Measurements from ENCODE around the gene DRC3. TPM values are rescaled to one million over a fixed set of nuclear protein-coding genes. Genes with fewer than 3 reads are reported as not detected.
"Not testable (repeated sequence)": the region's sequence is repeated elsewhere in the genome, so short reads cannot be mapped to it uniquely, and the experiment has no call there.

Gene DRC3
- total RNA-seq, 2 donors from 2014 or later, result 0.47 TPM; not detected in 1

GRCh38 chr17:17985153-17985552 lies 12.5 kb downstream of the DRC3 start:
- Mint-ChIP-seq H3K27me3 (no peaks in the 10 kb centered on the region), H3K27ac (no peak overlapping the region), H3K4me1 (ENCODE audit: low read depth in 2 of 2) (no peaks in the 10 kb centered on the region), H3K9me3 (no peaks in the 10 kb centered on the region), H3K4me3 (no peak overlapping the region), H3K36me3 (no peaks in the 10 kb centered on the region)
- DNase-seq (ENCODE audit: low spot score) (no peak), ATAC-seq (peak in 1 of 2 donors; percentile 15)

DNA sequence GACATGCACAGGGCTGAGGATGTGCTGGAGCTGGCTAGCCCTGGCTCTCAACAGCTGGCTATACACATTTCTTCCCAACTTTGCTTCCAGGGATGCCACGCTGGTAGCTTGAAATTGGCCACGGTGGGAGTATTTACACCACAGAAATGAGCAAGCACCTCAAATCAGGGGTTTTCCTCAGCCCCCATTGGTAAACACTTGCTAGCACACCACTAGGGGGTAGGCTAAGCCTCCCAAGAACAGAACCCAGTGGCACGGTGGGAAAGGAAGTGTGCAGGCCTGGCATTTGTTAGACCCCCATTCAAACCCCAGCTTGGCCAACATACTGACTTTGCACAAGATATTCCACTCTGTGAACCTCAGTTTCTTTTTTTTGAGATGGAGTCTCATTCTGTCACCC lies 12.9 kb downstream of the DRC3 start:
- Mint-ChIP-seq H3K27me3 (no peaks in the 10 kb centered on the region), H3K27ac (no peak overlapping the region), H3K9me3 (no peaks in the 10 kb centered on the region), H3K4me3 (no peak overlapping the region), H3K36me3 (no peaks in the 10 kb centered on the region), H3K4me1 (ENCODE audit: low read depth in 2 of 2) (no peaks in the 10 kb centered on the region)
- DNase-seq (ENCODE audit: low spot score), result no peak
- ATAC-seq, result peak in 1 of 2 donors; percentile 34

- Mint-ChIP-seq H3K27ac (no peak overlapping the region), H3K36me3 (no peaks in the 10 kb centered on the region), H3K4me3 (no peak overlapping the region), H3K27me3 (no peaks in the 10 kb centered on the region), H3K4me1 (ENCODE audit: low read depth in 2 of 2) (no peaks in the 10 kb centered on the region), H3K9me3 (no peaks in the 10 kb centered on the region)
- ATAC-seq (no peak), DNase-seq (ENCODE audit: low spot score) (no peak)
These were observed 14.7 kb downstream of the DRC3 start for GRCh38 chr17:17987187-17987896.

- no peaks in the 10 kb centered on the region for H3K9me3 Mint-ChIP-seq
- ATAC-seq (no peak), DNase-seq (ENCODE audit: low spot score) (no peak)
- no peaks in the 10 kb centered on the region for H3K4me1 Mint-ChIP-seq (ENCODE audit: low read depth in 2 of 2)
- H3K4me3 Mint-ChIP-seq, result no peak overlapping the region
- no peaks in the 10 kb centered on the region for H3K27me3 Mint-ChIP-seq
- no peaks in the 10 kb centered on the region for H3K36me3 Mint-ChIP-seq
- H3K27ac Mint-ChIP-seq, result no peak overlapping the region
These were observed 15.2 kb downstream of the DRC3 start for GRCh38 chr17:17987901-17988300.

DNA sequence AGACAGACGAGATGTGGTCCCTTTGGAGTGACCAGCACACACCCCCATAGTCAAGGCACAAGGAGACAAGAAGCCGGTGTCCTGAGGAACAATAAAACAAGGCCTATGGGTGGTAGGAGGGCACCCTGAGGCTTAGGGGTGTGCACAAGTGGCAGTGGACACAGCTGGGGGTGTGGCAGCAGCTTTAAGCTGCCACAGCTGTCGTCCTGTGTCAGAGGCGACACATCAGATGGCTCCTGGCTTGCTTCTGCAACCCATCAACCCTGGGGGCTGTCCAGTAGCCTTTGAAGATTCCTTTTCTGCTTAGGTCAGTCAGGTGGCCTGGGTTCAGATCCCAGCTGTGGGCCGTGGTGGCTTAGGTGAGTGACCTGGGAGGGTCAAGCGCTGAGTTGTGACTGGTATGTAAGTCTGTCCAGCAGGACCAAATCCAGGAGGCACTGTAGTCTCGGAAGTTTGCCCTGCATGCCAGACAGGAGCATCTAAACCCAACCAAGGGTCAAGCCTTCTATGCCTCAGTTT lies 15.8 kb downstream of the DRC3 start:
- ATAC-seq (no peak), DNase-seq (ENCODE audit: low spot score) (no peak)
- no peak overlapping the region for H3K27ac Mint-ChIP-seq
- H3K9me3 Mint-ChIP-seq, result no peaks in the 10 kb centered on the region
- no peaks in the 10 kb centered on the region for H3K36me3 Mint-ChIP-seq
- H3K4me1 Mint-ChIP-seq (ENCODE audit: low read depth in 2 of 2), result no peaks in the 10 kb centered on the region
- no peak overlapping the region for H3K4me3 Mint-ChIP-seq
- H3K27me3 Mint-ChIP-seq, result no peaks in the 10 kb centered on the region

DNA sequence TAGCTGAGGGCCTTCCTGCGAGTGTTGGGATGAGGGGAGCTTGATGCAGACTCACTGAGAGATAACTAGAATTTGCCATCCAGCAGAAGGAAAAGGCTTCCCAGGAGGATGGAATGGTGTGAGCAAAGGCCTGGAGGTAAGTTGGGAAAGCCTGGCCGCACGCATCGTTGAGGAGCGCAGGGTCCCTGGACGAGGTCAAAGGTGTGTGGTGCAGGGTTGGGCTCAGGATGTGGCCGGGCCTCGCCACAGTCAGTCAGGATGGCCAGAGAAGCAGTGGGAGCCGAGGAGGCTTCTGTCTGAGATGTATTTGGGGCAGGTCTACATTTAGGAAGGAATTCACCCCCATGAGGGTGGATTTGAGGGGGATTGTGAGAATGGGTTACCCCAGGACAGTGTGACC lies 16.4 kb downstream of the DRC3 start:
- Mint-ChIP-seq H3K9me3 (no peaks in the 10 kb centered on the region), H3K4me1 (ENCODE audit: low read depth in 2 of 2) (no peaks in the 10 kb centered on the region), H3K27me3 (no peaks in the 10 kb centered on the region), H3K27ac (no peak overlapping the region), H3K4me3 (no peak overlapping the region), H3K36me3 (no peaks in the 10 kb centered on the region)
- ATAC-seq (no peak), DNase-seq (ENCODE audit: low spot score) (no peak)

- Mint-ChIP-seq H3K36me3 (no peaks in the 10 kb centered on the region), H3K4me1 (ENCODE audit: low read depth in 2 of 2) (no peaks in the 10 kb centered on the region), H3K4me3 (no peak overlapping the region), H3K27ac (no peak overlapping the region), H3K9me3 (no peaks in the 10 kb centered on the region), H3K27me3 (no peaks in the 10 kb centered on the region)
- ATAC-seq (no peak), DNase-seq (ENCODE audit: low spot score) (no peak)
These were observed 17.0 kb downstream of the DRC3 start for GRCh38 chr17:17989618-17990017.

DNA sequence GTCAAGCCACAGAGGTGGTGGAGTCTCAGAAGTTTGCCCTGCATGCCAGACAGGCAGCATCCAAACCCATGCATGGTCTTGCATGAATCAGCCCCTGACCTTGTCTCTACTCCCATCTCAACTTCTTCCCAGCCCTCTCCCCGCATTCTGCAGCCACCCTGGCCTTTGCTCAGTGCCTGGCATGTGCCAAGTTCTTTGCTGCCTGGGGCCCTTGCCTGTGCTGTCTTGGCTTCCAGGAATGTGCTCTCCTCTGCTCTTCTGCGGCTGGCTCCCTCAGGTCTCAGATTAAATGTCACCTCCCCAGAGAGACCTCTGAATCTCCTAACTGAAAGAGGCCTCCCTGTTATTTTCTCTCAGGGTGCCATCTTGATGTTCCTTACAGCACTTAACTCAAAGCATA lies 17.6 kb downstream of the DRC3 start:
- no peak for ATAC-seq
- no peaks in the 10 kb centered on the region for H3K9me3 Mint-ChIP-seq
- DNase-seq (ENCODE audit: low spot score), result no peak
- no peaks in the 10 kb centered on the region for H3K36me3 Mint-ChIP-seq
- H3K27ac Mint-ChIP-seq, result no peak overlapping the region
- H3K27me3 Mint-ChIP-seq, result no peaks in the 10 kb centered on the region
- no peaks in the 10 kb centered on the region for H3K4me1 Mint-ChIP-seq (ENCODE audit: low read depth in 2 of 2)
- no peak overlapping the region for H3K4me3 Mint-ChIP-seq

- DNase-seq (ENCODE audit: low spot score) (no peak), ATAC-seq (no peak)
- Mint-ChIP-seq H3K27me3 (no peaks in the 10 kb centered on the region), H3K4me3 (no peak overlapping the region), H3K9me3 (no peaks in the 10 kb centered on the region), H3K27ac (no peak overlapping the region), H3K4me1 (ENCODE audit: low read depth in 2 of 2) (no peaks in the 10 kb centered on the region), H3K36me3 (no peaks in the 10 kb centered on the region)
These were observed 20.7 kb downstream of the DRC3 start for GRCh38 chr17:17993366-17993765.

DNA sequence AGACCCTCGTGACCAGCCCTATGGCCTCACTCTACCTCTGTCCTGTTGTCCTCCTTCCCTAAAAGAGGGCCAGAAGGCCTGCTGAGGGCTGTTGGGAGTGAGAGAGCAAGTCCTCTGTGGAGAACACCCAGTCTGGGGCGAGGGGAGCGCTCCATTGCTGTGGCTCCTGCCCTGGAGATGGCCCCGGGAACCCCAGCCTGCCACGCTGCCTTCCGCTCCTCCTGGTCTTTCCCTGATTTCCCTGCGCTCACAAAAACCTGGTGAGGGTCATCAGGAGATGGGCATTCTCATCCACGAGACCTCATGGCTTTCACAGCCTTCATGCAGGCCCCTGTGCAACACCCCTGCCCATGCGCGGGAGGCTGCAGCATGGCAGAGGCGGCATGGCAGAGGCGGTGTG lies 21.2 kb downstream of the DRC3 start:
- H3K4me1 Mint-ChIP-seq (ENCODE audit: low read depth in 2 of 2), result no peaks in the 10 kb centered on the region
- H3K9me3 Mint-ChIP-seq, result no peaks in the 10 kb centered on the region
- H3K36me3 Mint-ChIP-seq, result no peaks in the 10 kb centered on the region
- ATAC-seq, result no peak
- no peak overlapping the region for H3K27ac Mint-ChIP-seq
- no peaks in the 10 kb centered on the region for H3K27me3 Mint-ChIP-seq
- no peak overlapping the region for H3K4me3 Mint-ChIP-seq
- no peak for DNase-seq (ENCODE audit: low spot score)

- Mint-ChIP-seq H3K4me1 (ENCODE audit: low read depth in 2 of 2) (no peaks in the 10 kb centered on the region), H3K27me3 (no peaks in the 10 kb centered on the region), H3K27ac (no peak overlapping the region), H3K9me3 (no peaks in the 10 kb centered on the region), H3K4me3 (no peak overlapping the region), H3K36me3 (no peaks in the 10 kb centered on the region)
- ATAC-seq, result no peak
- no peak for DNase-seq (ENCODE audit: low spot score)
These were observed 21.8 kb downstream of the DRC3 start for GRCh38 chr17:17994271-17995069.

GRCh38 chr17:17995887-17996286 lies 23.2 kb downstream of the DRC3 start:
- ATAC-seq; H3K4me3 Mint-ChIP-seq; H3K27ac Mint-ChIP-seq; H3K4me1 Mint-ChIP-seq (ENCODE audit: low read depth in 2 of 2); DNase-seq (ENCODE audit: low spot score); H3K27me3 Mint-ChIP-seq; H3K36me3 Mint-ChIP-seq; H3K9me3 Mint-ChIP-seq: not testable (repeated sequence)

GRCh38 chr17:17998934-17999333 lies 26.3 kb downstream of the DRC3 start:
- H3K4me1 Mint-ChIP-seq (ENCODE audit: low read depth in 2 of 2), result no peaks in the 10 kb centered on the region
- no peaks in the 10 kb centered on the region for H3K27me3 Mint-ChIP-seq
- ATAC-seq, result no peak
- no peaks in the 10 kb centered on the region for H3K36me3 Mint-ChIP-seq
- H3K27ac Mint-ChIP-seq, result no peak overlapping the region
- no peak overlapping the region for H3K4me3 Mint-ChIP-seq
- H3K9me3 Mint-ChIP-seq, result no peaks in the 10 kb centered on the region
- DNase-seq (ENCODE audit: low spot score), result no peak

DNA sequence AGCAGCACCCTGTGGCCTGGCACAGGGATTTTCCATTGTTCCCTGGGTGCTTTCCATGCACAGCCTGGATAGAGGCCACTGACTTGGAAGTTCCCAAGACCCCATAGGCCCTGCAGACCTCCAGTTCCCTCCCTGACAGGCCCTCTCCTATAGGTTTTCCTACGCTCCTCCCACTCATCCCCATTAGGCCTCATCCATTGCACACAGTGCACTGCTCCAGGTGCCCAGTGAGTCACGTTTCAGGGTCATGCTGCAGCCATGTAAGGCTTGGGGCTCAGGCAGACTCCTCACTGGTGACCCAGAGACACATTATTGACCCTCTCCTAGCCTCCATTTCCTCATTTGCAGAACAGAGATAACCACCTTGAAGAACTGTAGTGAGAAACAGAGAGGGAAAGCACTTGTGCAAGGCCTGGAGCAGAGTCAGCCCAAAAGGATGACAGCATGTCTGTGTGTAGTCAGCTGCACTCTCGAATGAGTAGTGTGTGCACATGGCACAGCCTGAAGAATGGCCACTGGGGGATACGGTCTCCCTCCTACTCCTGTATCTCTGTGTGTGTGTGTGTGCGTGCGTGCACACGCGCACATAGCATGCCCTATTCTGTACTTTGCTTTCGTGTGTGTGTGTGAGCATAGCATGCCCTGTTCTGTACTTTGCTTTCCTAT lies 26.8 kb downstream of the DRC3 start:
- H3K27me3 Mint-ChIP-seq, result no peaks in the 10 kb centered on the region
- no peak overlapping the region for H3K27ac Mint-ChIP-seq
- no peaks in the 10 kb centered on the region for H3K36me3 Mint-ChIP-seq
- ATAC-seq (no peak), DNase-seq (ENCODE audit: low spot score) (no peak)
- no peaks in the 10 kb centered on the region for H3K4me1 Mint-ChIP-seq (ENCODE audit: low read depth in 2 of 2)
- no peak overlapping the region for H3K4me3 Mint-ChIP-seq
- no peaks in the 10 kb centered on the region for H3K9me3 Mint-ChIP-seq
